Peyer's patch (tissue), 4 donors: ENCODE measurements around the gene PRDX5.

Source experiments
- POLR2A ChIP-seq, 2 donors: fragments of 450-650 bp; IDR thresholded peaks; one replicate each; pipeline ENCODE4 v1.5.1; 2017; ENCODE audit warnings: antibody characterized with exemption in 2 of 2, mild to moderate bottlenecking in 2 of 2, moderate library complexity in 2 of 2
- TF ChIP-seq, protein P1 (sequence below), 6 experiments: fragments of 450-650 bp in 4 of 6; fragments of 200-600 bp in 2 of 6; sonication (generic) in 1 of 6; IDR thresholded peaks; one replicate each; pipeline ENCODE4 v1.5.1; 2017 to 2019; ENCODE audit warnings: antibody characterized with exemption in 6 of 6, mild to moderate bottlenecking in 3 of 6, moderate library complexity in 1 of 6

- TF ChIP-seq, protein P1, sequence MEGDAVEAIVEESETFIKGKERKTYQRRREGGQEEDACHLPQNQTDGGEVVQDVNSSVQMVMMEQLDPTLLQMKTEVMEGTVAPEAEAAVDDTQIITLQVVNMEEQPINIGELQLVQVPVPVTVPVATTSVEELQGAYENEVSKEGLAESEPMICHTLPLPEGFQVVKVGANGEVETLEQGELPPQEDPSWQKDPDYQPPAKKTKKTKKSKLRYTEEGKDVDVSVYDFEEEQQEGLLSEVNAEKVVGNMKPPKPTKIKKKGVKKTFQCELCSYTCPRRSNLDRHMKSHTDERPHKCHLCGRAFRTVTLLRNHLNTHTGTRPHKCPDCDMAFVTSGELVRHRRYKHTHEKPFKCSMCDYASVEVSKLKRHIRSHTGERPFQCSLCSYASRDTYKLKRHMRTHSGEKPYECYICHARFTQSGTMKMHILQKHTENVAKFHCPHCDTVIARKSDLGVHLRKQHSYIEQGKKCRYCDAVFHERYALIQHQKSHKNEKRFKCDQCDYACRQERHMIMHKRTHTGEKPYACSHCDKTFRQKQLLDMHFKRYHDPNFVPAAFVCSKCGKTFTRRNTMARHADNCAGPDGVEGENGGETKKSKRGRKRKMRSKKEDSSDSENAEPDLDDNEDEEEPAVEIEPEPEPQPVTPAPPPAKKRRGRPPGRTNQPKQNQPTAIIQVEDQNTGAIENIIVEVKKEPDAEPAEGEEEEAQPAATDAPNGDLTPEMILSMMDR (IDR thresholded peaks at IDR 0.05) = no peak
- TF ChIP-seq POLR2A (IDR thresholded peaks at IDR 0.05) = no peak
These were observed 2.9 kb upstream of the PRDX5 start for GRCh38 chr11:64314805-64315561.
